Stimulated activated naive B cell treated with anti-CD40 and anti-IgM and Interleukin-4, amounts not matched to agents 10 μg/mL and 1 μg/mL and 100 μg/mL, for 72 hours (primary cell): Measurements from ENCODE around the gene ZNRF3.
"Not testable (repeated sequence)": the region's sequence is repeated elsewhere in the genome, so short reads cannot be mapped to it uniquely, and the experiment has no call there.

Experiments used
- ATAC-seq, 2 donors: fragments of 150-1000 bp; cut with Tn5 transposase; replicated peaks; 2 replicates each; pipeline ENCODE4 v1.10.0; 2021; ENCODE audit warnings: moderate library complexity in 1 of 2
- DNase-seq: peaks from one replicate; pipeline ENCODE4 v3.0.0; 2021
- H3K27ac Mint-ChIP-seq: one replicate; pipeline ENCODE4 v1.8.0; 2022; ENCODE audit warnings: mild to moderate bottlenecking, mixed read lengths
- H3K27me3 Mint-ChIP-seq, 2 donors: one replicate each; pipeline ENCODE4 v1.8.0; 2022; ENCODE audit warnings: mixed read lengths in 2 of 2
- H3K36me3 Mint-ChIP-seq, 2 donors: one replicate each; pipeline ENCODE4 v1.8.0; 2022; ENCODE audit warnings: mixed read lengths in 2 of 2, mild to moderate bottlenecking in 1 of 2
- H3K4me1 Mint-ChIP-seq, 2 donors: one replicate each; pipeline ENCODE4 v1.8.0; 2022; ENCODE audit warnings: mixed read lengths in 2 of 2, mild to moderate bottlenecking in 1 of 2
- H3K4me3 Mint-ChIP-seq, 2 donors: one replicate each; pipeline ENCODE4 v1.8.0; 2022; ENCODE audit warnings: mild to moderate bottlenecking in 2 of 2, mixed read lengths in 2 of 2, moderate library complexity in 1 of 2
- H3K9me3 Mint-ChIP-seq, 2 donors: one replicate each; pipeline ENCODE4 v1.8.0; 2022; ENCODE audit warnings: mixed read lengths in 2 of 2, mild to moderate bottlenecking in 1 of 2

ZNRF3 gene

GRCh38 chr22:29029202-29030000 lies 146.0 kb downstream of the ZNRF3 start:
- H3K36me3 Mint-ChIP-seq, result peaks cover 4 to 6% of the 10 kb centered on the region in 2 donors

GRCh38 chr22:29030016-29030617 lies 146.7 kb downstream of the ZNRF3 start:
- Mint-ChIP-seq H3K36me3 (peaks cover 4 to 6% of the 10 kb centered on the region in 2 donors), H3K27me3 (peaks cover 45 to 72% of the 10 kb centered on the region in 2 donors), H3K4me3 (peak overlapping the region; percentile 76 to 79)

More at GRCh38 chr22:29029202-29030000, 146.0 kb downstream of the ZNRF3 start:
- DNase-seq (no peak), ATAC-seq (no peak)
- Mint-ChIP-seq H3K4me3 (no peak overlapping the region), H3K27me3 (peaks cover 46 to 75% of the 10 kb centered on the region in 2 donors), H3K9me3 (no peaks in the 10 kb centered on the region), H3K4me1 (peaks cover 3 to 15% of the 10 kb centered on the region in 2 donors), H3K27ac (no peak overlapping the region)

GRCh38 chr22:29030618-29031226 lies 147.3 kb downstream of the ZNRF3 start:
- peak; percentile 58 to 62 for ATAC-seq

More at GRCh38 chr22:29030016-29030617, 146.7 kb downstream of the ZNRF3 start:
- Mint-ChIP-seq H3K27ac (no peak overlapping the region), H3K9me3 (no peaks in the 10 kb centered on the region), H3K4me1 (peaks cover 3 to 15% of the 10 kb centered on the region in 2 donors)
- DNase-seq, result no peak
- ATAC-seq, result no peak

DNA sequence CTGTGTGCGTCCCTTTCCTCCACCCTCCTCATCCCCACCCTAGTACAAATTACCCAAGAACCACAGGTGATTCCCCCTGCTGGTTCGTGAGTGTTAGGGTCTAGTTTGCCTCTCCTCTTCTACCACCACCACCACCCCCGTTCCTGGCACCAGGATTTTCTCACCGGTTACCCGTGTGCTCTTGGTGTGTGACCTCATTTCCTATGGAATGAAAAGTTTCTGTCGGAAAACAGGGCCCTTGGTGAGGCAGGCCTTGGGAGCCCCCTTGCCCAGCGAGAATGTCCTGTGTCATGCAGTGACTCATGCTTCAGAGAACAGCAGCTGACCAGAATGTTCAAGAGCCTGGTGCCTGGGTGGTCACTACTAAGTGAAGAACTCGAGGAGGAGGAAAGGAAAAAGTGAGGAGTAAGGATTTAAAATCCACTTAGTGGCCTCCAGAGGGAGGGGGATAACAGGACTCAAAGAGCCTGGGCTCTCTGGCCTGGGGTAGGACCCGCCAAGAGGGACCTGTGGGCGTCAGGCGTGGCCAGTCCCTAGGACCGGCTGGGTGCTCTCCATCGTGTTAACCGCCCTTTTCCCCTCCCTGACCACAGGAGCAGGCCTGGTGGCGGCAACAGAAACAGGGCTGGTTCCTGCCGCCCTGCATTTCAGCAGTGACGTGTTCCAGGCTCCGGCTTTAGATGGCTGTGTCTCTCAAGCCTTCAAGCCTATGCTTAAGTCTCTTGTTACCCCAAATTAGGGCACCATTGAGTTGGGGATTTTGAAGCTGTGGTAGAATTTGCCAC lies 148.0 kb downstream of the ZNRF3 start:
- peak; percentile 75 to 80 for ATAC-seq
- H3K4me3 Mint-ChIP-seq, result peak overlapping the region; percentile 76 to 79
- H3K4me1 Mint-ChIP-seq, result peaks cover 3 to 15% of the 10 kb centered on the region in 2 donors
- peaks cover 4 to 6% of the 10 kb centered on the region in 2 donors for H3K36me3 Mint-ChIP-seq
- H3K9me3 Mint-ChIP-seq, result no peaks in the 10 kb centered on the region
- H3K27ac Mint-ChIP-seq, result peak overlapping the region; percentile 85
- peaks cover 43 to 67% of the 10 kb centered on the region in 2 donors for H3K27me3 Mint-ChIP-seq
- DNase-seq, result no peak

More at GRCh38 chr22:29030618-29031226, 147.3 kb downstream of the ZNRF3 start:
- H3K9me3 Mint-ChIP-seq, result no peaks in the 10 kb centered on the region
- H3K27ac Mint-ChIP-seq, result peak overlapping the region; percentile 59
- no peak for DNase-seq
- peaks cover 43 to 67% of the 10 kb centered on the region in 2 donors for H3K27me3 Mint-ChIP-seq
- peaks cover 4 to 6% of the 10 kb centered on the region in 2 donors for H3K36me3 Mint-ChIP-seq
- H3K4me3 Mint-ChIP-seq, result peak overlapping the region; percentile 76 to 79
- H3K4me1 Mint-ChIP-seq, result peaks cover 3 to 15% of the 10 kb centered on the region in 2 donors

DNA sequence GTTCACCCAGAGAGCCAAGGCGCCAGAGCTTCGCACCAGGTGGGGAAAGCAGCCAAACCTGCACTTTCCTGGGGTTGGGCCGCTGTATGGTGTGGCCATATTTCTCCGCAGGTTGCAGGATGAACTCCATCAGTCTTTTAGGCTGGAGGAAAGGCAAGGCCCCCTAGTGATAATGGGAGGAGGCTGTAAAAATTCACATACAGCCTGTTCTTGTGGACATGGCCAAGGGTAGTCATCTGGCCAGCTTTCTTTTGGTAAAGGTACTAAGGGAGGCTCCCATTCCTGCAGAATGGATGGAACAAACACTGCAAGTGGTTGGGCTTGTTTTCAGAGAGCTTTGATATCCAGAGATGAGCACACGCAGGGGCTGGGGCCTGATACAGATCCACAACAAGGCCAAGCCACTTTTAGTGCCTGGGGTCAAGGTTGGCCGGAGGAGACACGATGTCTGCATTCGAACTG lies 148.7 kb downstream of the ZNRF3 start:
- ATAC-seq (no peak), DNase-seq (no peak)
- Mint-ChIP-seq H3K27me3 (peaks cover 43 to 63% of the 10 kb centered on the region in 2 donors), H3K4me1 (peaks cover 3 to 15% of the 10 kb centered on the region in 2 donors), H3K4me3 (no peak overlapping the region), H3K9me3 (no peaks in the 10 kb centered on the region), H3K36me3 (peaks cover 4 to 6% of the 10 kb centered on the region in 2 donors), H3K27ac (no peak overlapping the region)

DNA sequence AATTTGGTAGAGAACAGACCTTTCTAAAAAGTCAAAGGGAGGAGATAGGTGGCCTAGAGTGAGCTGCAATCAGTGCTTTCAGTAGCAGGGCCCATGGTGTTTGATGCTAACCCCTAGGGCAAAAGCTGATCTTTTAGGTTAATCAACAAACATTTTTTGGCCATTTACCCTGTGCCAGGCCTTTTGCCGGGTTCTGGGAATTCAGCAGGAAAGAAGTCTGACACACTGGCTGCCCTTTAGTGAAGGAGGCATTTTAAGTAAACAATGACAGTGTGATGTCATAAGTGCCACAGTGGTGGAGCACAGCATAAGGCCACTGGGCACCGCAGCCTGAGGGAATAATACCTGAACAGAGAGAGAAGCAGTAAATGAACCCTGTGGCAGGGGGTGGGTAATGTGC lies 149.2 kb downstream of the ZNRF3 start:
- H3K27me3 Mint-ChIP-seq, result peaks cover 43 to 57% of the 10 kb centered on the region in 2 donors
- H3K4me1 Mint-ChIP-seq, result peaks cover 3 to 15% of the 10 kb centered on the region in 2 donors
- no peak overlapping the region for H3K4me3 Mint-ChIP-seq
- no peak for DNase-seq
- peaks cover 3 to 4% of the 10 kb centered on the region in 2 donors for H3K36me3 Mint-ChIP-seq
- no peak overlapping the region for H3K27ac Mint-ChIP-seq
- no peak for ATAC-seq
- no peaks in the 10 kb centered on the region for H3K9me3 Mint-ChIP-seq

DNA sequence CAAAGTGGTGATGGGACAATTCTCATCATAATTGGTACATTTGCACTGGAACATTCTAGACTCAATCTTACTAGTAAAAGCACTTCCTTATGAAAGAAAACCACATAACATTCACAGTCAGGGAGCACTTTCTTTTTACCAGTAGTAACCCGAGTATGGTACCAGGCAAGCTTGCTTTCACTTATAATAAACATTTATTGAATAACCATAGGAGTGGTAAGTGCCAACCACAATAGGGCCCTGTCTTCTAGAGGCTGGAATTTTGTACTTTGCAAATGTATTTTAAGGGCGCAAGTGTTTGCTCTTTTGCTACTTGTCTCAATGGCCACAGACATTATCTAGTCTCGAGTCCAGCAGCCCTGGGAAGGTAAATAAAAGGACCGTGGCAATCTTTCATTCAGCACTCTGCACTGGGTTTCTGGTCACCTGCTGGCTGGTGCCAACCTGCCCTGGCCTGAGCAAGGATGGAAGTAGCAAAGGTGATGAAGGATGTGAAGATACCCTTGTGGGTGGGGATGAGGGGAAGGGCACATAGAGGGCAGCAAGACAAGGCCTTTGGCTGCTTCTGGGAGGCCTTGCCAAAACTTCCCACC lies 154.1 kb downstream of the ZNRF3 start:
- Mint-ChIP-seq H3K36me3 (no peaks in the 10 kb centered on the region), H3K27ac (no peak overlapping the region), H3K4me1 (no peaks in the 10 kb centered on the region), H3K27me3 (peaks cover 17 to 23% of the 10 kb centered on the region in 2 donors), H3K9me3 (no peaks in the 10 kb centered on the region), H3K4me3 (no peak overlapping the region)
- no peak for DNase-seq
- ATAC-seq, result no peak

GRCh38 chr22:29039148-29039547 lies 155.8 kb downstream of the ZNRF3 start:
- Mint-ChIP-seq H3K27me3 (peaks cover 7 to 16% of the 10 kb centered on the region in 2 donors), H3K4me1 (no peaks in the 10 kb centered on the region), H3K9me3 (no peaks in the 10 kb centered on the region), H3K27ac (no peak overlapping the region), H3K4me3 (no peak overlapping the region), H3K36me3 (no peaks in the 10 kb centered on the region)
- DNase-seq (no peak), ATAC-seq (no peak)

- ATAC-seq, H3K27ac Mint-ChIP-seq, H3K4me3 Mint-ChIP-seq, DNase-seq, H3K36me3 Mint-ChIP-seq, H3K9me3 Mint-ChIP-seq, H3K4me1 Mint-ChIP-seq: not testable (repeated sequence)
- H3K27me3 Mint-ChIP-seq, result peaks cover 7 to 16% of the 10 kb centered on the region in 2 donors
Observed at GRCh38 chr22:29039684-29040083, 156.3 kb downstream of the ZNRF3 start.

DNA sequence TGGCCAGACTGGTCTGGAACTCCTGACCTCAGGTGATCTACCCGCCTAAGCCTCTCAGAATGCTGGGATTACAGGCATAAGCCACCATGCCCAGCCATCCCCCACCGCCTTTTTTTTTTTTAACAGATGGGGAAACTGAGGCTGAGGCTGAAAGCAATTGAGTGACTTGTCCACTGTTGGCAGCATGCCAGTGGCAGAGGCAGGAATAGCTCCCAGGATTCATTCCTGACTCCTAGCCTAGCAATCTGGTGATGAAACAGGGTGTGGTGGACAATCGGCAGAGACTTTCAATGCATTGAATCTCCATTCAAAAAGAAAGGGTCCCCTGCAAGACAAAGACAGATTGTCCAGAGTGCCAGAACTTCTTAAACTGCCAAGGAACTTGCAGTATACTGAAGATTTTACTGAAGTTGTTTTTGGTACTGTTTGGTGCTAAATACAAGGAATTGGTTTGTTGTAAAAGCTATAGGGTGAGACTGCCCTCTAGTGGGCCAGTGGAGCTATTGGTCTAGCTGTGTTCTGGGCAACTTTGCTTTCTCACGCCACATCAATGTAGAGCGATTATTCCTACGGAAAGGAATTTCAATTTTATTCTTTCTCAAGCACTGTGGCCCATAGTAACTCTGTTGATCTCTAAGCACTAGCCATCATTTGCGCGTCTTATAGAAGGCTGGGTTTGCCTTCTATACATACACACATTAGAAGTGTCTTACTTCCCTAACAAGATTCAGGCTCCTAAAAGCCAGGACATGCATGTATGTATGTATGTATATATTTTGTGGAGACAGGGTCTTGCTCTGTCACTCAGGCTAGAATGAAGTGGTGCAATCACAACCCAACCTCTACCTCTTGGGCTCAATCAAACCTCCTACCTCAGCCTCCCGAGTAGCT lies 157.3 kb downstream of the ZNRF3 start:
- DNase-seq, result peak; percentile 41
- Mint-ChIP-seq H3K4me1 (no peaks in the 10 kb centered on the region), H3K4me3 (no peak overlapping the region), H3K9me3 (no peaks in the 10 kb centered on the region), H3K27me3 (peaks cover 7 to 16% of the 10 kb centered on the region in 2 donors), H3K27ac (no peak overlapping the region), H3K36me3 (no peaks in the 10 kb centered on the region)
- peak; percentile 74 to 75 for ATAC-seq

GRCh38 chr22:29041408-29041807 lies 158.0 kb downstream of the ZNRF3 start:
- H3K9me3 Mint-ChIP-seq, result no peaks in the 10 kb centered on the region
- H3K4me1 Mint-ChIP-seq, result no peaks in the 10 kb centered on the region
- DNase-seq (no peak), ATAC-seq (no peak)
- H3K4me3 Mint-ChIP-seq, result no peak overlapping the region
- H3K27ac Mint-ChIP-seq, result no peak overlapping the region
- H3K36me3 Mint-ChIP-seq, result no peaks in the 10 kb centered on the region
- H3K27me3 Mint-ChIP-seq, result peaks cover 7 to 16% of the 10 kb centered on the region in 2 donors

GRCh38 chr22:29043906-29044575 lies 160.7 kb downstream of the ZNRF3 start:
- H3K27me3 Mint-ChIP-seq, result peaks cover 6 to 16% of the 10 kb centered on the region in 2 donors
- no peak for DNase-seq
- H3K36me3 Mint-ChIP-seq, result peaks cover 3 to 5% of the 10 kb centered on the region in 2 donors
- H3K4me1 Mint-ChIP-seq, result no peaks in the 10 kb centered on the region
- no peaks in the 10 kb centered on the region for H3K9me3 Mint-ChIP-seq
- no peak overlapping the region for H3K4me3 Mint-ChIP-seq
- no peak overlapping the region for H3K27ac Mint-ChIP-seq
- ATAC-seq, result no peak
